ENCODE measurements around the gene SPATA16.
"Not testable (repeated sequence)": the region's sequence is repeated elsewhere in the genome, so short reads cannot be mapped to it uniquely, and the experiment has no call there.

Gene SPATA16

DNA sequence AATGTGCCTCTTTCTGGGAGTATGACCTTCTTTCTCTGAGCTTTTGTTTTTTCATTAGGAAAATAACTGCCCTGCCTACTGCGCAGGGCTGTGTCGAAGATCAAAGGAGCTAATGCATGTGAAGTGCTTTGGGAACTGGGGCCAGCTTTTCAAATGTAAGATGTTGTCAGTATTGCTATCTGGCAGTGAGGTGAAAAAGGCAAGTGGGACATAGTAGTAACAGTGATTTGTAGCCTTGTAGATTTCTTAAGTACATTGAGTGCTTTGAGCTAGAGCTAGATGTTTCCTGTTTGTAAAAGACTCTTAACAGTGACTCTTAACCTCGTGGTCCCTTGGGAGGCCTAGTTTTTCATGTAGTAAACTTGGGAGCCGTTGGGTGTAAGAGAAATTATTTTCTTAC lies 264.0 kb downstream of the SPATA16 start:
- H3K27ac ChIP-seq, result no peak overlapping the region
- TF ChIP-seq, protein P1, sequence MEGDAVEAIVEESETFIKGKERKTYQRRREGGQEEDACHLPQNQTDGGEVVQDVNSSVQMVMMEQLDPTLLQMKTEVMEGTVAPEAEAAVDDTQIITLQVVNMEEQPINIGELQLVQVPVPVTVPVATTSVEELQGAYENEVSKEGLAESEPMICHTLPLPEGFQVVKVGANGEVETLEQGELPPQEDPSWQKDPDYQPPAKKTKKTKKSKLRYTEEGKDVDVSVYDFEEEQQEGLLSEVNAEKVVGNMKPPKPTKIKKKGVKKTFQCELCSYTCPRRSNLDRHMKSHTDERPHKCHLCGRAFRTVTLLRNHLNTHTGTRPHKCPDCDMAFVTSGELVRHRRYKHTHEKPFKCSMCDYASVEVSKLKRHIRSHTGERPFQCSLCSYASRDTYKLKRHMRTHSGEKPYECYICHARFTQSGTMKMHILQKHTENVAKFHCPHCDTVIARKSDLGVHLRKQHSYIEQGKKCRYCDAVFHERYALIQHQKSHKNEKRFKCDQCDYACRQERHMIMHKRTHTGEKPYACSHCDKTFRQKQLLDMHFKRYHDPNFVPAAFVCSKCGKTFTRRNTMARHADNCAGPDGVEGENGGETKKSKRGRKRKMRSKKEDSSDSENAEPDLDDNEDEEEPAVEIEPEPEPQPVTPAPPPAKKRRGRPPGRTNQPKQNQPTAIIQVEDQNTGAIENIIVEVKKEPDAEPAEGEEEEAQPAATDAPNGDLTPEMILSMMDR (conservative IDR thresholded peaks at IDR 0.05), result no peak

DNA sequence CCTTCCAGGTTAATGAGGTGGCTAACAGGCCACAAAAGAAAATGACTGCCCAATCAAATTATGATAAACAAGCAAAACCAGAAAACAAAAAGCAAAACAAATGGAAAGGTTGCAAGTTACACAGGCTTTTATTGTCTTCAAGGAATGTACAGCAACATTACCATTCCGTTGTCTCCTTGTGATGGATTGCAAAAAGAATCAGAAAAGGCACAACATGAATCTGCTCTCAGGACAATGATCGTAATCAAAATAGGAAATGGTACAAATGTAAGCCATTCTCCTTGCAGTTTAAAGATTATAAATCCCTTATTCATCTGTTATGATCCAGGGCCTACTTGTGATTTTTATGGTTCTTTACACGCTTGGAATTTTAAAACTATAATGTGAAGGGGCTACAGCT lies 264.7 kb downstream of the SPATA16 start:
- H3K27ac ChIP-seq, result no peak overlapping the region
- TF ChIP-seq, protein P1 (conservative IDR thresholded peaks at IDR 0.05), result no peak

DNA sequence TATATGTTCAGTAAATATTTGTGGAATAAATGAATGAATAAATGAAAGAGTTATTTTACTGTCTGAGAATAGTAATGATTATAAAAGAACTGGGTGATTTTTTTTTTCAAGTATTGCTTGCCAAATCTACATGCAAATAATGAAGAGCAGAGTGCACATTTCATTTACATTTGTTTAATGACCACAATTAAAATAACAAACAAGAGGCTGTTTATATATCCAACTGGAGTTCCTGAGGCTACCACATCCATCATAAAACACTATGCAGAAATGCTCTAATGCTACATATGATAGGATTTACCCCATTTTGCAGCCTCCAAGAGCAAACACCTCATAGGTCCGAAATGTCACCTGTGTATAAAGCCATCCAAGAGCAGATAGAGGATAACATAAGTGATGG lies 266.0 kb downstream of the SPATA16 start:
- H3K27ac ChIP-seq, result peak overlapping the region; percentile 58
- TF ChIP-seq, protein P1 (conservative IDR thresholded peaks at IDR 0.05), result no peak

DNA sequence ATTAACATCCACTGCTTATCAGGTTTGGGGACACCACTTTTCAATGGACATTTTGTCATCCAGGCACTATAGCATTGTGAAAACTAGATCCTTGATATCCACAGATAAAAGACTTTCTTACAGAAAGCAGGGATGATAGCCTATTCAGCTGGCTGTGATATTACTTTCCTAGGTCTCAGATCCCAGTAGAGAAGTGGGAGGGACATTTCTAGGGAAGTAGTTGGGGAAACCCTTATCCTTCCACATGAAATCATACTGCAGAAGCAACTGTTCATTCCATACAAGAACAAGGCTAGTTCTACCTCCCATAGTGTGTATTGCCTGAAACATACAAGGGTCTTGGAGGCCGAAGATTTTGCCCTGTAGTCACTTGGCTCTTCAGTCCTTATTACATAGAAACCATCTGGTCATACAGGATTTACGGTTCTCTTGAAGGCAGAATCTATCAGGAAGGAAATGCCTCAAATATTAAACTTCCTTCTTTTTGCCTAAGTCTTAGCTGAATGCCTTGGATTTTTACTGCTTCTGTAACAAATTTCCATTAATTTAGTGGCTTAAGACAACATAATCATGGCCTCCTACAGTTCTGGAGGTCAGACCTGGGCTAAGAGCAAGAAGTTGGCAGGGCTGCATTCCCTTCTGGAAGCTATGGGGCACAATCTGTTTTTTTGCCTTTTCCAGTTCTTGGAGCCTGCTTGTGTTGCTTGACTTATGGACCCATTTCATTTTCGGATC lies 271.1 kb downstream of the SPATA16 start:
- peak overlapping the region; percentile 38 for H3K27ac ChIP-seq
- TF ChIP-seq, protein P1 (conservative IDR thresholded peaks at IDR 0.05), result no peak

DNA sequence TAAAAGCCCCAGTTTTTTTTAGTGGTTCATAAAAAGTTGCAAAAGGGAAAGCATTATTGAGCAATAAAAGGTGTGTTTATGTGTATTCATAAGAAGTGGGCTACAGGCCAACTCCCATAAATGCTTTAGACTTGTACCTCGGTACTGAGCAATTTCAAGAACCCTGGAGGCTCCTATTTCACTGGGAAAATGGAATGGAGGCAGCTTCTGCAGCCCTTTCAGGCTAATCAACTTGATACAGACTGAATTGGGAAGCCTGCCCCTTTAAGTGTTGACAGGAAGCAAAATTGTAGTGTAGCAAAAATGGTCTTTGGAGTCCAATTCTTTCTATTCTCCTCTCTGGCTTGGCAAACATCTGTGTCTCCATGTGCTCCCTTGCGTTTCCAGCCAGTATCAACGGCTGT lies 271.7 kb downstream of the SPATA16 start:
- peak overlapping the region; percentile 38 for H3K27ac ChIP-seq

DNA sequence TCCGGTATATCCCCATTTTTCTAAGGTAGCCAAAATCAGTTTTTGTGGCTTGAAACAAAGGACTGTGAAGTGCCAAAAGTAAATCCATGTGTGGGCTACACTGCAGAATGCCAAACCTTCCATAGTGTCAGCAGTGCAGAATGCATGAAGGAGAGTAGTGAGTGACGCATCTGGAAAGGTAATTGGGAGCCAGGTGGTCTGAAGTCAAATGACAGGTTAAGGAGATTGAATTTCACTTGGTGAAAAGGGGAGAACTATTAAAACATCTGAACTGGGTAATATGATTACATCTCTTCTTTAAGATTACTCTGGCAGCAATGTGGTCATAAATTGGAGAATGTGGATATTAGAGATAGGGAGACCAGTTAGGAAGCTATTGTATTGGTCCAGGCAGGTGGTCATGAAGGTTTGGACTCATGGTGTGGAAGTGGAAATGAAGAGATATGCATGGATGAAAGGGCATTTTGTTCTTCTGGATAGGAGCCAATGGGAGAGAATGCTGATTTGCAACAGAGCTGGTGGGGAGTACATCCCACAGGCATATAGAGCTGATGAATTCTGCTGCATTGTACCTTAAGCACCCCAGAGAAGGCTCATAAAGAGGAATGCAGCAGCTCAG lies 272.3 kb downstream of the SPATA16 start:
- peak overlapping the region; percentile 38 for H3K27ac ChIP-seq

More for the DNA sequence above, 271.7 kb downstream of the SPATA16 start:
- TF ChIP-seq, protein P1 (conservative IDR thresholded peaks at IDR 0.05), result no peak

DNA sequence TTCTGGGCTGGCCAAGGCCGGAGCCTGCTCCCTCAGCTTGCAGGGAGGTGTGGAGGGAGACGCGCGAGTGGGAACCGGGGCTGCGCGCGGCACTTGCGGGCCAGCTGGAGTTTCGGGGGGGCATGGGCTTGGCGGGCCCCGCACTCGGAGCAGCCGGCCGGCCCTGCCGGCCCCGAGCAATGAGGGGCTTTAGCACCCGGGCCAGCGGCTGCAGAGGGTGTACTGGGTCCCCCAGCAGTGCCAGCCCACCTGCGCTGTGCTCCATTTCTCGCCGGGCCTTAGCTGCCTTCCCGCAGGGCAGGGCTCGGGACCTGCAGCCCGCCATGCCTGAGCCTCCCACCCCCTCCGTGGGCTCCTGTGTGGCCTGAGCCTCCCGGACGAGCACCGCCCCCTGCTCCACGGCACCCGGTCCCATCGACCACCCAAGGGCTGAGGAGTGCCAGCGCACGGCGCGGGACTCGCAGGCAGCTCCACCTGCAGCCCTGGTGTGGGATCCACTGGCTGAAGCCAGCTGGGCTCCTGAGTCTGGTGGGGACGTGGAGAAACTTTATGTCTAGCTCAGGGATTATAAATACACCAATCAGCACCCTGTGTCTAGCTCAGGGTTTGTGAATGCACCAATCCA lies 274.2 kb downstream of the SPATA16 start:
- H3K27ac ChIP-seq, result not testable (repeated sequence)

More for the DNA sequence above, 272.3 kb downstream of the SPATA16 start:
- TF ChIP-seq, protein P1 (conservative IDR thresholded peaks at IDR 0.05), result no peak

Measured in VCaP (cell line).